ENCODE data around the gene OBSL1.

Gene OBSL1

DNA sequence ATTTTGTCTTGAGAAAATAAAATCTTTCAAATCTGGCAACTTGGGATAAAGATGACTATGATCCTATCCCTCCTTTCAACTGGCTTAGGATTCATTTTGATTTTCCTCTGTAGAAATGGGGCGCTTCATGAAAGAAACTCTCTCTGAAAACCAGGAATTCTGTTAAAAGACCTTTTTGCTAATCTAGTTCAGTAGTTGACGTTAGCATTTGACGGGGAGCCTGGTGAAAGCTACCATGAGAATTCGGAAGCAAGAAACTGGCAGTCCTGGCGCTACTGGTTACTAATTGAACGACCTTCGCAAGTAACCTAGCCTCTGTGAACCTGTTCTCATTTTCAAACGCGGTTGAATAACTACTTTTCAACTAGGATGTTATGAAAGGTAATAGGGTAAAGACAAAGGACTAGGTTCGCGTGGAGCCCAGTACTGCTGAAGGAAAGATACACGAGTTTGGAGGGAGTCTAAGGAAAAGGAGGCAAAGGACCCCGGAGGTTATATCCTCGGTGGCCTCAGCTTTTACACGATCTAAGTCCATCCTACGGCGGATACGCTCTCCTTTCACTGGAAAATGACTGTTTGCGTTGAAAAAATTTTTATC lies 25.7 kb upstream of the OBSL1 start:
- Histone ChIP-seq H4K8ac (ENCODE audit: low read depth, low read length) (no peak overlapping the region), H3K27me3 (ENCODE audit: control insufficient read depth in 3 of 3, insufficient read depth in 3 of 3, low read depth in 1 of 3, low read length in 3 of 3) (no peaks in the 10 kb centered on the region), H3K9me3 (replicated peaks in 1 of 2; ENCODE audit: control insufficient read depth in 2 of 2, insufficient read depth in 1 of 2, low read depth in 1 of 2, low read length in 2 of 2) (no peaks in the 10 kb centered on the region), H3K4me1 (ENCODE audit: control insufficient read depth in 2 of 2, insufficient read depth in 1 of 2, low read depth in 1 of 2, low read length in 2 of 2) (peaks cover 5 to 6% of the 10 kb centered on the region in 2 donors), H3K27ac (replicated peaks; ENCODE audit: low read length) (peak overlapping the region; percentile 94), H3K9ac (ENCODE audit: low read depth, low read length, poor library complexity) (no peak overlapping the region), H4K91ac (ENCODE audit: low read depth, low read length, poor library complexity) (no peak overlapping the region), H2AK5ac (ENCODE audit: low read depth, low read length) (peak overlapping the region; percentile 32), H3K4me3 (ENCODE audit: low read length in 2 of 2) (peak overlapping the region; percentile 87), H2BK15ac (ENCODE audit: low read length) (no peak overlapping the region), H3K18ac (ENCODE audit: low read length) (peak overlapping the region; percentile 73), H3K23ac (ENCODE audit: low read depth, low read length, poor library complexity) (no peak overlapping the region), H3K14ac (ENCODE audit: low read length) (no peak overlapping the region), H3K79me1 (ENCODE audit: low read depth, low read length) (peaks cover 1% of the 10 kb centered on the region), H3K4ac (ENCODE audit: low read length) (no peak overlapping the region), H3K4me2 (ENCODE audit: insufficient read depth, low read length, poor library complexity, severe bottlenecking) (peak overlapping the region; percentile 81), H2BK120ac (ENCODE audit: low read depth, low read length) (peak overlapping the region; percentile 74), H2AFZ (ENCODE audit: low read length) (peak overlapping the region; percentile 97), H3K36me3 (replicated peaks in 1 of 2; ENCODE audit: control insufficient read depth in 2 of 2, insufficient read depth in 2 of 2, low read length in 2 of 2) (peaks cover 0 to 5% of the 10 kb centered on the region in 2 donors), H2BK5ac (ENCODE audit: low read length) (peak overlapping the region; percentile 83), H2BK12ac (ENCODE audit: low read length) (no peak overlapping the region)
- no peak for DNase-seq (ENCODE audit: low spot score)
- no CpG with 5 or more reads among the region's 19 CpGs for WGBS, 2 donors (ENCODE audit: extremely low coverage in 2 of 2, insufficient read length in 2 of 2, insufficient replicate concordance in 1 of 2)

DNA sequence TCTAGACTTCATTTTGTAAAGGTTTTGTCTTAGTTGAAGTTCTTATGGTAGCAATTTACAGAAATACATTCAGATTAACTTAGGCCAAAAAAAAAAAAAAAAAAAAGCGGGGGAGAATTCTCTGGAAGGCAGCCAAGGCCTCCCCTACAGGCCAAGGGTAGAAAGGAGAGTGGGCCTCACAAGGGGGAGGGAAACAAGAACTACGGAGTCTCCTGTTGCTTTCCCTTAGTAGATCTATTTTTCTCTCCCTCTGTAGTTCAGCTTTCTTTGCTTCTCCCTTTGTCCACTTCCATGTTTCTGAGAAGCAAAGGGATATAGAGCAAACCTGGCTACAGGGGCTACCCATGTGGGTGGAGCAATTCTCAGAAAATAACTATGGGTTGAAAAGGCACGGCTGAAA lies 23.9 kb upstream of the OBSL1 start:
- H2BK5ac ChIP-seq (ENCODE audit: low read length): no peak overlapping the region
- peak overlapping the region; percentile 78 for H2AFZ ChIP-seq (ENCODE audit: low read length)
- DNase-seq (ENCODE audit: low spot score): no peak
- H2AK5ac ChIP-seq (ENCODE audit: low read depth, low read length): no peak overlapping the region
- no CpG with 5 or more reads among the region's 3 CpGs for WGBS, 2 donors (ENCODE audit: extremely low coverage in 2 of 2, insufficient read length in 2 of 2, insufficient replicate concordance in 1 of 2)
- H3K4me3 ChIP-seq (ENCODE audit: low read length in 2 of 2): no peak overlapping the region
- no peaks in the 10 kb centered on the region for H3K36me3 ChIP-seq (replicated peaks in 1 of 2; ENCODE audit: control insufficient read depth in 2 of 2, insufficient read depth in 2 of 2, low read length in 2 of 2)
- no peaks in the 10 kb centered on the region for H3K79me1 ChIP-seq (ENCODE audit: low read depth, low read length)
- no peak overlapping the region for H4K91ac ChIP-seq (ENCODE audit: low read depth, low read length, poor library complexity)
- H2BK15ac ChIP-seq (ENCODE audit: low read length): no peak overlapping the region
- no peak overlapping the region for H3K4me2 ChIP-seq (ENCODE audit: insufficient read depth, low read length, poor library complexity, severe bottlenecking)
- peaks cover 5 to 6% of the 10 kb centered on the region in 2 donors for H3K4me1 ChIP-seq (ENCODE audit: control insufficient read depth in 2 of 2, insufficient read depth in 1 of 2, low read depth in 1 of 2, low read length in 2 of 2)
- no peak overlapping the region for H3K9ac ChIP-seq (ENCODE audit: low read depth, low read length, poor library complexity)
- no peak overlapping the region for H2BK12ac ChIP-seq (ENCODE audit: low read length)
- no peaks in the 10 kb centered on the region for H3K9me3 ChIP-seq (replicated peaks in 1 of 2; ENCODE audit: control insufficient read depth in 2 of 2, insufficient read depth in 1 of 2, low read depth in 1 of 2, low read length in 2 of 2)
- no peak overlapping the region for H3K23ac ChIP-seq (ENCODE audit: low read depth, low read length, poor library complexity)
- H3K4ac ChIP-seq (ENCODE audit: low read length): no peak overlapping the region
- no peak overlapping the region for H4K8ac ChIP-seq (ENCODE audit: low read depth, low read length)
- no peak overlapping the region for H2BK120ac ChIP-seq (ENCODE audit: low read depth, low read length)
- no peak overlapping the region for H3K14ac ChIP-seq (ENCODE audit: low read length)
- H3K27ac ChIP-seq (replicated peaks; ENCODE audit: low read length): no peak overlapping the region
- H3K27me3 ChIP-seq (ENCODE audit: control insufficient read depth in 3 of 3, insufficient read depth in 3 of 3, low read depth in 1 of 3, low read length in 3 of 3): no peaks in the 10 kb centered on the region
- no peak overlapping the region for H3K18ac ChIP-seq (ENCODE audit: low read length)

DNA sequence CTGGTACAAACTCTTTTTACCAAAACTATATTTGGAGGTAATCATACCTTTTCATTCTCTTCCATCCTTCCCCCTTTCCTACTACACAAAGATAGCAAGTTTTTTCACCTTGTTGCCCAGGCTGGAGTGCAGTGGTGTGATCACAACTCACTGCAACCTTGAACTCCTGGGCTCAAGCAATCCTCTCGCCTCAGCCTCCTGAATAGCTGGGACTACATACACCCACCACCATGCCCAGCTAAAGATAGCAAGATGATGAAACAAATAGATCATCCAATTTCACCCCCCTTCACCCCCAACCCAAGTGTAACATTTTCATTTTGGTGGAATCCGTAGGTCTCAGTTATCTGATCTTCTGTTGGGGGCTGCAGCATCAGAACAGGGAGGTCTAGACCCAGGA lies 21.8 kb upstream of the OBSL1 start:
- Histone ChIP-seq H2AK5ac (ENCODE audit: low read depth, low read length) (no peak overlapping the region), H3K4me3 (ENCODE audit: low read length in 2 of 2) (no peak overlapping the region), H2BK5ac (ENCODE audit: low read length) (no peak overlapping the region), H3K27ac (replicated peaks; ENCODE audit: low read length) (no peak overlapping the region), H3K4me1 (ENCODE audit: control insufficient read depth in 2 of 2, insufficient read depth in 1 of 2, low read depth in 1 of 2, low read length in 2 of 2) (peaks cover 3 to 6% of the 10 kb centered on the region in 2 donors), H3K79me1 (ENCODE audit: low read depth, low read length) (no peaks in the 10 kb centered on the region), H3K9me3 (replicated peaks in 1 of 2; ENCODE audit: control insufficient read depth in 2 of 2, insufficient read depth in 1 of 2, low read depth in 1 of 2, low read length in 2 of 2) (no peaks in the 10 kb centered on the region), H3K9ac (ENCODE audit: low read depth, low read length, poor library complexity) (no peak overlapping the region), H2BK15ac (ENCODE audit: low read length) (no peak overlapping the region), H3K18ac (ENCODE audit: low read length) (no peak overlapping the region), H3K23ac (ENCODE audit: low read depth, low read length, poor library complexity) (no peak overlapping the region), H3K4me2 (ENCODE audit: insufficient read depth, low read length, poor library complexity, severe bottlenecking) (no peak overlapping the region), H3K36me3 (replicated peaks in 1 of 2; ENCODE audit: control insufficient read depth in 2 of 2, insufficient read depth in 2 of 2, low read length in 2 of 2) (no peaks in the 10 kb centered on the region), H4K91ac (ENCODE audit: low read depth, low read length, poor library complexity) (no peak overlapping the region), H2BK12ac (ENCODE audit: low read length) (no peak overlapping the region), H4K8ac (ENCODE audit: low read depth, low read length) (no peak overlapping the region), H2BK120ac (ENCODE audit: low read depth, low read length) (no peak overlapping the region), H3K14ac (ENCODE audit: low read length) (no peak overlapping the region), H3K27me3 (ENCODE audit: control insufficient read depth in 3 of 3, insufficient read depth in 3 of 3, low read depth in 1 of 3, low read length in 3 of 3) (peaks cover 0 to 4% (median 0%) of the 10 kb centered on the region in 3 experiments), H3K4ac (ENCODE audit: low read length) (no peak overlapping the region), H2AFZ (ENCODE audit: low read length) (peak overlapping the region; percentile 70)
- WGBS, 2 donors (ENCODE audit: extremely low coverage in 2 of 2, insufficient read length in 2 of 2, insufficient replicate concordance in 1 of 2): no CpG with 5 or more reads among the region's 2 CpGs
- DNase-seq (ENCODE audit: low spot score): no peak

DNA sequence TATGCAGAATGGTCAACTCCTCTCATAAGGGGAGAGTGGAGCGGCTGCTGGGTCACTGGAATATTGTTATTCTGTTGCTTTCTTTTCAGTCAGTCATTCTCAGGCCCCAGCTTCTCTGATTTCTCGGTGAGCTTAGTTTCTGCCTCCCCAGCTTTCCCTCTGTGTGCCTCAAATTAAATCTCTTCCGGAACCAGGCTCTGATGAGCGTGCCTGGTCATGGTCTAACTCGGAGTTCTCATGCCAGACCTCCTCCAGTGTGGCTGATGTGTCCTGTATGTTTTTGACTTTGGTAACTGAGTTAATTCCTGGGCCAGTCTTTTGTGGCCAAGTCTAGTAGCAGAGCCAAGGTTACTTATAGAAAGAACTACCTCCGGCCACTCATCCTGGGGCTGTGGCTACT lies 21.4 kb upstream of the OBSL1 start:
- Histone ChIP-seq H3K79me1 (ENCODE audit: low read depth, low read length) (no peaks in the 10 kb centered on the region), H2BK5ac (ENCODE audit: low read length) (no peak overlapping the region), H2AK5ac (ENCODE audit: low read depth, low read length) (no peak overlapping the region), H3K9ac (ENCODE audit: low read depth, low read length, poor library complexity) (no peak overlapping the region), H4K8ac (ENCODE audit: low read depth, low read length) (no peak overlapping the region), H3K4me3 (ENCODE audit: low read length in 2 of 2) (no peak overlapping the region), H3K4me2 (ENCODE audit: insufficient read depth, low read length, poor library complexity, severe bottlenecking) (no peak overlapping the region), H3K23ac (ENCODE audit: low read depth, low read length, poor library complexity) (no peak overlapping the region), H3K27me3 (ENCODE audit: control insufficient read depth in 3 of 3, insufficient read depth in 3 of 3, low read depth in 1 of 3, low read length in 3 of 3) (peaks cover 0 to 4% (median 0%) of the 10 kb centered on the region in 3 experiments), H3K36me3 (replicated peaks in 1 of 2; ENCODE audit: control insufficient read depth in 2 of 2, insufficient read depth in 2 of 2, low read length in 2 of 2) (no peaks in the 10 kb centered on the region), H2BK120ac (ENCODE audit: low read depth, low read length) (no peak overlapping the region), H3K4ac (ENCODE audit: low read length) (no peak overlapping the region), H3K9me3 (replicated peaks in 1 of 2; ENCODE audit: control insufficient read depth in 2 of 2, insufficient read depth in 1 of 2, low read depth in 1 of 2, low read length in 2 of 2) (no peaks in the 10 kb centered on the region), H2AFZ (ENCODE audit: low read length) (peak overlapping the region; percentile 70), H3K14ac (ENCODE audit: low read length) (no peak overlapping the region), H3K18ac (ENCODE audit: low read length) (no peak overlapping the region), H2BK12ac (ENCODE audit: low read length) (no peak overlapping the region), H3K27ac (replicated peaks; ENCODE audit: low read length) (no peak overlapping the region), H3K4me1 (ENCODE audit: control insufficient read depth in 2 of 2, insufficient read depth in 1 of 2, low read depth in 1 of 2, low read length in 2 of 2) (peaks cover 3 to 6% of the 10 kb centered on the region in 2 donors), H4K91ac (ENCODE audit: low read depth, low read length, poor library complexity) (no peak overlapping the region), H2BK15ac (ENCODE audit: low read length) (no peak overlapping the region)
- no peak for DNase-seq (ENCODE audit: low spot score)
- WGBS, 2 donors (ENCODE audit: extremely low coverage in 2 of 2, insufficient read length in 2 of 2, insufficient replicate concordance in 1 of 2): no CpG with 5 or more reads among the region's 6 CpGs
